Stimulated activated CD4-positive, alpha-beta T cell treated with anti-CD3 and anti-CD28 coated beads, Interleukin-4, amount 100 ng/mL, for 4 hours (primary cell): ENCODE data around the gene INPP5A.
"Not testable (repeated sequence)": the region's sequence is repeated elsewhere in the genome, so short reads cannot be mapped to it uniquely, and the experiment has no call there.

ENCODE experiments used
- DNase-seq, 2 experiments: peaks; one replicate each; pipeline ENCODE4 v3.0.0-alpha.2; 2020

Gene INPP5A

DNA sequence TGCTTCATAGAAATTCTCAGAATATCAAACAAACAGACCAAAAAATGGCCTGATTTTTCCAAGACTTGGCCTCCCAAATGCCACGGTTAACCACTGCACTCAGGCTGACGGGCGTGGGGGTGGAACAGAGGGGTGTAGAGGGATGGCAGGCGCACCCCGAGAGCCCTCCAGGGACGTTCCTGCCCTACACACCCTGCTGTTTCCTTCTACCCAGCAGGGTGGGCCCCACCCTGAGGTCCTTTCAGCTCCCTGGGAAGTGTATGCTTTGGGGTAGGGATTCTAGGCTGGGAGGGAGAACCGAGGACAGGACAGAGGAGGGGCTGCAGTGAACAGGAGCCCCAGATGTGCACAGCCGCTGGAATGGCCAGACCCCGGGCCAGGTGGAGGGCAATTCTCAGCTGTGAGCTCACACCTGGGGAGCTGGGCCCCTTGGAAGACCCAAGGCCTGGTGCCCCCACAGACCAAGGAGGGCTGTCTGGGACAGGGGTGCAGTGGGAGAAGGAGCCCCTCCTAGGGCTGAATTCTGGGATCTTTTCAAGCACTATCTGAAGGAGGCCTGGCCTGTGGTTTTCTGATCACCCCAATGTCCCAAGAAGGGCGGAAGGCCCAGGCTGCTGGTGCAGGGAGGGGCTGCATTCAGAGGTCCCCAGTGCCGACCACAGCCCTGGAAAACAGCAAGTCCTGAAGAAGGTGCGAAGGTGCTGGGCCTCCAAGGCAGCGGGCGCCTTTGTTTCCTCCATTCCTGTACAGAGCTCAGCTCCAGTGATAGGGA, 32.9 kb upstream of the INPP5A start:
- DNase-seq = no peak

DNA sequence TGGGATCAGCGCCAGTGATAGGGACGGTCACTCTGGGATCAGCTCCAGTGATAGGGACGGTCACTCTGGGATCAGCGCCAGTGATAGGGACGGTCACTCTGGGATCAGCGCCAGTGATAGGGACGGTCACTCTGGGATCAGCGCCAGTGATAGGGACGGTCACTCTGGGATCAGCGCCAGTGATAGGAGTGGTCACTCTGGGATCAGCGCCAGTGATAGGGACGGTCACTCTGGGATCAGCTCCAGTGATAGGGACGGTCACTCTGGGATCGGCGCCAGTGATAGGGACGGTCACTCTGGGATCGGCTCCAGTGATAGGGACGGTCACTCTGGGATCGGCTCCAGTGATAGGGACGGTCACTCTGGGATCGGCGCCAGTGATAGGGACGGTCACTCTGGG, 32.0 kb upstream of the INPP5A start:
- not testable (repeated sequence) for DNase-seq

DNA sequence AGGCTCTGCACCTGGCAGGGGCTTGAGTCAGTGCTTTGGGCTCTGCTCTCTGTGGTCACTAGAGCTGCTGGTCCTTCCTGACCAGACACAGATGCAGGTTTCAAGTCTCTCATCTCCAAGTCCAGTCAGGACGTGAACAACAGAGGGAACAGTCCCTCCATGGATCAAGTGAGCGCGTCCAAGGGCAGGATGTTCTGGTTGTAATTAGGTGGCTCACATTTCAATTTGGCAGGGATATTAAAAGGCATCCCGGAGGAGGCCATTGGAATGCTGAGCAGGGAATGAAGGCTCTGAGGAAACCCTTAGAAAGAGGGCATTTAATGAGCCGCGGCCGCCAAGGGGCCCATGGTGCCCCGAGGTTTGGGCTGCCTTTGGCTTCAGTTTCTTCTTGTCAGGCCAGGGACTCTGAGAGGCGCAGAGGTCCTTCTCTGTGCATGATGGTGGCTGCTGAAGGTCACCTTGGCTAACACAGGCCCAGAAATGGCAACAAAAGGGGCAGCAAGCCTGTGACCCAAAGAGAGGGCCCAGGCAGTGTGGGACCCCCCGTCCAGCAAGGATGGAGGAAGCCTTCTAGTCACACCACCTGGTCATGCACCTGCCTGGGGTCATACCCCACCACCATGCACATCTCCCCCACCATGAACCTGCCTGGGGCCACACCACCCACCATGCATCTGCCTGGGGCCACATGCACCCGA, 30.7 kb upstream of the INPP5A start:
- DNase-seq = no peak

DNA sequence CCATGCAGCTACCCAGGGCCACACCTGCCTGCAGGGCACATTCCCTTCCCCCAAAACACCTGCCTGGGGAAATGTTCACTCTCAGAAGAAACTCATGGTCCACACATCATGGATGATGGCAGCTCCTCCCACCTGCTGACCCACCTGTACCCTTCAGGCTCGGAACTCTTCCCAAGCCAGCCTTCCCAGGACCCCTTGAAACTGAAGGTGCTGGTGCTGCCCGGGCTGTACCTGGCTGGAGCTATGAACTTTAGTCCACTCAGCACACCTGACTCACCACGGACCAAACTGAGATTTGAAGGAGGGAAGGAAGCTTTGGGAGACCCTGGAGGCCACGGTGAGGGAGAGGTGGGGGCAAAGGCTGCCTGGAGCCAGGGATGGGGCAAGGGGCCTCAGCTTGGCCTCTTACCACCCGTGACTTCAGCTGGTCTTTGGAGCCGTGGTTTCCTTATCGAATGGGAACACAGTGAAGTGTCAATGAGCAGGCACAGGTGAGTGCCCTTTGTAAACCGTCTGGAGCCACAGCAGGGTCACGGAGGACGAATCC, 30.1 kb upstream of the INPP5A start:
- DNase-seq = no peak

DNA sequence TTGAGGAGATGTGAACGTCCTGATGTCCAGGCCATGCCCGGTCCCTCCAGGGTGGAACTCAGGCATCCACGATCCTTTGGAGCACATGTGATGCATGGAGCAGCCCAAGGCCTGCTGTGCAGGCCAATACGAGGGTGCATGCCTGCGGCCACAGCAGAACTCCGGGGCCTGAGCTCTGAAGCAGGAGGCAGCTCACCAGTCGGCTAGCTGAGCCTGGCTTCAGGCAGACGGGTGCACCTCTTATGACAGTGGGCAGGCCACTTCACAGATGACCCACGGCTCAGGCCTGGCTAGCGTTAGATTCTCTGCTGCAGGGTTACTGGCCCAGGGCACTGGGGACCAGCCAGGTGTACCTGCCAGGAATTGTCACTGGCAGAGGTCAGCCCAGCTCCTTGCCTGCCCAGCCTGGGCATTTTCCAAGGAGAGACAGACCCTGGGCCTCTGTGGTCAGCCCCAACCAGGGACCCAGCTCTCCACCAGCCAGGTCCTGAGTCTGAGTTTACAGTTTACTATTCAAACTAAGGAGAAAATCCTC, 29.6 kb upstream of the INPP5A start:
- no peak for DNase-seq

DNA sequence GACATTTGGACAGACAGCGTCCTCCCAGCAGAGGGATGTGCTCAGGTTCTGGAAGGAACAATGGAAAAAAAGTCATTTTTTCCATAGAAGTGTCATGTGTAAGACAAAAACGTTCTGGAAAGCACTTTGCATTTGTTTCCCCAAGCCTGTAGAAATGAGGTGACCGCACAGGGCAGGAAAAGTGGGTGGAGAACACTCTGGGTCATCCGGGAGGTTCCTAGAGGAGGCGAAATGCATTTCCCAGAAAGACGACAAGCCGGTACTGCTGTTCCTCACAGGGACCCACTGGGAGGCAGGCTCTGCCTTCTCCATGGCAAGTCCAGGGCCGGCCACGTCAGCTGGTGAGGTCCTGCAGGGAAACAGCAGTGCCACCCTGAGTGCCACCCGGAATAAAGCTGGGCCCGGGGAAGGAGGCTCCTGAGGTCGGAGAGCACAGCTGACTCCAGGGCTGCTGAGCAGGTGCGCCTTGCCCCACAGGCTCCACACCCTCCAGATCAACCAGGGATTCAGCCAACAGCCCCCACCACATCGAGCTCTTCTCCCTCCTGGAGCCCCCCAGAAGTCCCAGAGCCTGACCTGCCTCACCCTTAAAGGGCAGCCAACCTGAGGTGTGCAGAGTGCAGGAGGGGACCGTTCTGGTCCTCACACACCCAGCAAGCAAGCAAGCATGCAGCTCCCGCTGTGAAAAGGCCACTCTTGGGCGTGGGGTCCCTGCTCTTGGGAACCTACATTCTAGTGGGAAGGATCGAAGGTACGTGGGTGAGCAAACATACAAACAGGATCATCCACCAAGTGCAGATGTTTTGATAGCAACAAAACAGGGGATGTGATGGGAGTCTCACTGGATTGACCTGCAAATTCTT, 28.8 kb upstream of the INPP5A start:
- no peak for DNase-seq

DNA sequence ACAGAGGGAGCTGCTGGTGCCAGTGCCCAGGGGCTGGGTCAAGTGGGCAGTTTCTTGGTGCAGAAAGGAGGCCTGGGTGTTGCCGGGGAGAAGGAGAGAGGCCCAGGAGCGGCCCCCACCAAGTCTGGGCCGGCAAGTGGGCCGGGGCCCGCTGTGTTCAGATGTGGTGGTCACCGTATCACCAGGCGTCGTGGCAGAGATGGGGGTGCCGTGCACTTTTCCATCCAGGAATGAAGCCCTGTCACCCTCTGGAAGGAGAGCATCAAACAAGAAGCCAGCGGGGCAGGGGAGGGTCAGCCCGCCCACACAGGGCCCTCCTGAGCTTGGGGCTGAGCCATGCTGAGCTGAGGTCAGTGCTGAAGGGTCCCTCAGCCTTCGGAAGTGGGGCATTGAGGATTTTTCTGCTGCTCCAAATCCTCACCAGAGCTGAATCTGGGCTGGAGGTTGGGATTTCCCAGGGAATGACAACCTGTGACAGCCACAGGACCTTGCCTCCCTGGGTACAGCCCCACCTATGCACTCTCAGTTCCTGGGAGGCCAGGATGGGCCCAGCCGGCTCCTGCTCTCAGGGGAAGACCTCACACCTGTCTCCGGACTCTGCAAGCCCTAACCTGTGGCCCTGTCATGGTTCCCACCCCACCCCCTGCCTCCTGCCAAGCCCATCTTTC, 27.9 kb upstream of the INPP5A start:
- DNase-seq = no peak

DNA sequence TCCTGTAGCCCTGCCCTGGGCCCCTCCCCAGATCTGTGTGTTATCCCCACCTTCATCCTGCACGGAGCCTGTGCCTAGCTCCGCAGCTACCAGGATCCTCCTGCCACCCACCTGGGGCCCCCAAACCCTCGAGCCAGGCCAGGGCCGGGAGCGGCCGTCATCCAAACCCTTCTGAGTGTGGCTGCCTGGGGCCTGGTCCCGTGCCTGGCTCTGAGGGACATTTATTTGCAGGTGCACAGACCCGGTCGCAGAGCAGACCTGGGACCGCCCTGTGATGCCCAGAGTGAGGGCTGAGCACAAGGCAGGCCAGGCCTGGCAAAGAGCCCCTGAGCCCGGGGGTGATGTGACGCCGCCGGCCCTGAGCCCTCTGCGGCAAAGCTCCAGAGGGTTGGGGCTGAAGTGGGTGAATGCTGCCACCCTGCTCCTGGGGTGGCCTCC, 27.4 kb upstream of the INPP5A start:
- DNase-seq = no peak

DNA sequence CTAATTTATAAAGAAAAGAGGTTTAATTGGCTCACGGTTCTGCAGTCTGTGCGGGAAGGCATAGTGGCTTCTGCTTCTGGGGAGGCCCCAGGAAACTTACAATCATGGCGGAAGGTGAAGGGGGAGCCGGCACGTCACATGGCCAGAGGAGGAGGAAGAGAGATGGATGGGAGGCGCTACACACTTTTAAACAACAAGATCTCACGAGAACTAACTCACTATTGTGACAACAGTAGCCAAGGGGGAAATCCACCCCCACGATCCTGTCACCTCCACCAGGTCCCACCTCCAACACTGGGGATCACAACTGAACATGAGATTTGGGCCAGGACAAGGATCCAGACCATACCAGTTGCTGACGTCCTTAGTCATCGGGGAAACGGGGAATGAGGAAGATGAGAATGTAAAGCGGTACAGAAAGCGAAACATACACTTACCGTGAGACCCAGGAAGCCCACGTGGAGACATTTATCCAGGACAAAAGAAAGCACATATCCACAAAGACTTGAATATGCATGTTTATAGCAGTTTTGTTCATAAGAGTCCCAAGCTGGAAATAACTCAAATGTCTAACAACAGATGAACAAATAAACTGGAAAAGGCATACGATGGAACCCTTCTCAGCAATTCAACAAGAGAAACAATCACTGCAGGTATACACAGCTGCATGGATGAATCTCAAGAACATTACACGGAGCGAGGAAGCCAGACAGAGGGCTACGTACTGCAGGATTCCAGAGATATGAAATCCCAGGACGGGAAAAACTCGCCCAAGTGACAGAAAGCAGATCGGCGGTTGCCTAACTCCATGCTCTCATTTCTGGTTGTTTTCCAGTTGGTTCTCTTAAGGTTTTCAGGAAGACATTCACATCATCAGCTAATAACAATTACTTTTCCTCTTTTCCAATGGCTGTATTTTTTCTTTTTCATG, 26.2 kb upstream of the INPP5A start:
- DNase-seq = no peak

DNA sequence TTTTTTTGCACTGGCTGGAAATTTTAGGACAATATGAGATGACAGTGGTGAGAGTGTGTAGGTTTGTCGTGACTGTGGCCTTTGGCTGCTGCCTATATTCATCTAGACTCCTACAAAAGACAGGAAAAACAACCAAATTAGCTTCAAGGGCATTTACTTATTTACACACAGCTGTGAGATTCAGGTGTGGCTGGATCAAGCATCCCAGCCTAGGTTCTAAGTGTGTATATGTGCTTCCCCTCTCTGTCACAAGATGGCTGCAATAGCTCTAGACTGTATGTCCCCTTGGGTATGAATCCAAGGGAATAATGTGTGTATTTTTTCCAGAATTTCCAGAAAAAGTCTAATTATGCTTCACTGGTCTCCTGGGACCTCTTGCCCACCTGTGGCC, 25.5 kb upstream of the INPP5A start:
- no peak for DNase-seq

DNA sequence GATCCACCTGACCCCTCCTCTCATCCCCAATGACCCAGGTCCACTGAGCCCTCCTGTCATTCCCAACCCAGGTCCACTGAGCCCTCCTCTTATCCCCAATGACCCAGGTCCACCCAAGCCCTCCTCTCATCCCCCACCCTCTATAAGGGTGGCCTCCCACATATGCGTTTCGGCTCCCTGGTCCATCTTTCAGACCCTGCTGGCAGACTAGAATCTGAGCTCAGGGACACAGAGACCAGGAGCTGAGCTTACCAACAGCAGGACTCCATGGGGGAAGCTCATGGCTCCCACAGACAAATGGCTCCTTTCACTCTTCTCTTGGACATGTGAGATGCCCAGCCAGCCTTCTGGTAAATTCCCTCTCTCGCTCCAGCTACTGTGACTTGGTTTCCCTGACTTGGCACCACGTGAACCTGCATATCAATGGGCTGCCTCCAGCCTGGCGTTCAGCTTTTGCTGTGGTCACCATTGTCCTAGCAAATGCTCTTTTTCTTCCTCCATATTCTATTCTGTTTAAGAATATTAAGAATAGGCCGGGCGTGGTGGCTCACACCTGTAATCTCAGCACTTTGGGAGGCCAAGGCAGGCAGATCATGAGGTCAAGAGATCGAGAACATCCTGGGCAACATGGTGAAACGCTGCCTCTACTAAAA, 24.8 kb upstream of the INPP5A start:
- DNase-seq = no peak

DNA sequence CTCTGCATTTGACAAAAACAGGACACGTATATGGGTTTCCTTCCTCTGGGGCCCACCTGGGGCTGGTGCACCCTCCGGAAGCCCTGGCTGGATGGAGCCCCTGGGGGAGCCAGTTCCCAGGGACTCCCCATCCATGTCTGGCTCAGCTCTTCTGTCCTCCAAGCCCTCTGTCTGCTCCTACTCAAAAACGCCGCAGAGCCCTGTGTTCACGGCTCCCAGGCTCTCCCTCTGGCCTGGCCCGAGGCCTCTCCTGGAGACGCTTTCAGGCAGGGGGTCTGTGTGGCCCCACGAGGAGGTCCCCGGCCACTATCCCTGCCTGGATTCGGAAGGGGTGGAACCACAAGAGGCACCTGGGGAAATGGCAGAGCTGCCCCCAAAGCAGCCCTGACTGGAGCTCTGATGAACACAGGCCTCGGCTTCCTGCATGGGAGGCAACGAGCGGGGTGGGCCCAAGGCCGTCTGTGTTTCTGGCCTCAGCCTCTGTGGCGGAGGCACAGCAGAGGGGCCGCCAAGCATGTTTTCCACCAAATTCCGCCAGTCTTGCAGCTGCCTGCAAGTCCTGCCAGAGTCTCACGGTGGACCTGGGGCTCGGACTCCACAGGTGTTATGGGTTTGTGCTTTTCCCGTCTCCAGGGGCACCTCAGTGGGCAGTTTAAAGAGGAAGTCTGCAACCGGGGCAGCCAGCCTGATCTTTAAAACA, 22.6 kb upstream of the INPP5A start:
- no peak for DNase-seq

DNA sequence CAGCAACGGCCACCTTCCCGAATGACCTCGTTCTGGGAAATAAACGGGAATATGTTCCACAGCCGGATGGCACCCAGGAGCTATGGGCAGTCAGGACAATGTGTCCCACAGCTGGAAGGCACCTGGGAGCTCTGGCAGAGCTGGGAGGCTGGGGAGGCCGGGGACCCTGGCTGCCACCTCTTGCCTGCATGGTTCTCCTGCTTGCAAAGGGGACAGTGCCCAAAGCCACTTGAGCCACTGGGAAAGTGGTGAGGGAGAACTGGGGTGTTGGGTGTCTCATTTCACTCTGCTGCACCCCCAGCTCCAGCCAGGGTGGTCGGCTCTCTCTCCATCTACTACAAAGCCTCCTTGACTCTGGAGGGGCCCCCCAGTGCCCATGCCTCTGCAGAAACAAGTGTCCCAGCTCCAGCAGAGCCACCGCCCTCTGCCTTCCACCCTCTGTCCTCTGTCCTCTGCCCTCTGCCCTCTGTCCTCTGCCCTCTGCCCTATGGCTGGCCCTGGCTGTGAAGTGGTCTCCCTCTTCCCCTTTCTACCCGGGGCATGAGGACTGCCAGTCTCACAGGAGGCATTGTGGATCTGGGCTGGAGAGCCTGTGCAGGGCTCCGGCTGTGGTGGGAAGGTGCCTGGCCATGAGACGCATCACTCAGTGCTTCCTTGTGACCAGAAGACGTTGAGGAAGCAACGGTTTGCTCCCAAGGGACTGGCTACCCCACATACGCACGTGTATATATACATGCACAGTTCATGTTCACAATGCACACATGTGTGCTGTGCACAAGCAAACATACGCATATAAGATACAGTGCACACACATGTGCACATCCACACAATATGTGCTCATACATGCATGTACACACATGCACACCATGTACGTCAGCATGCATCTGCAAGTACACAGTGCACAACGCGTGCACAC, 21.5 kb upstream of the INPP5A start:
- DNase-seq = no peak

DNA sequence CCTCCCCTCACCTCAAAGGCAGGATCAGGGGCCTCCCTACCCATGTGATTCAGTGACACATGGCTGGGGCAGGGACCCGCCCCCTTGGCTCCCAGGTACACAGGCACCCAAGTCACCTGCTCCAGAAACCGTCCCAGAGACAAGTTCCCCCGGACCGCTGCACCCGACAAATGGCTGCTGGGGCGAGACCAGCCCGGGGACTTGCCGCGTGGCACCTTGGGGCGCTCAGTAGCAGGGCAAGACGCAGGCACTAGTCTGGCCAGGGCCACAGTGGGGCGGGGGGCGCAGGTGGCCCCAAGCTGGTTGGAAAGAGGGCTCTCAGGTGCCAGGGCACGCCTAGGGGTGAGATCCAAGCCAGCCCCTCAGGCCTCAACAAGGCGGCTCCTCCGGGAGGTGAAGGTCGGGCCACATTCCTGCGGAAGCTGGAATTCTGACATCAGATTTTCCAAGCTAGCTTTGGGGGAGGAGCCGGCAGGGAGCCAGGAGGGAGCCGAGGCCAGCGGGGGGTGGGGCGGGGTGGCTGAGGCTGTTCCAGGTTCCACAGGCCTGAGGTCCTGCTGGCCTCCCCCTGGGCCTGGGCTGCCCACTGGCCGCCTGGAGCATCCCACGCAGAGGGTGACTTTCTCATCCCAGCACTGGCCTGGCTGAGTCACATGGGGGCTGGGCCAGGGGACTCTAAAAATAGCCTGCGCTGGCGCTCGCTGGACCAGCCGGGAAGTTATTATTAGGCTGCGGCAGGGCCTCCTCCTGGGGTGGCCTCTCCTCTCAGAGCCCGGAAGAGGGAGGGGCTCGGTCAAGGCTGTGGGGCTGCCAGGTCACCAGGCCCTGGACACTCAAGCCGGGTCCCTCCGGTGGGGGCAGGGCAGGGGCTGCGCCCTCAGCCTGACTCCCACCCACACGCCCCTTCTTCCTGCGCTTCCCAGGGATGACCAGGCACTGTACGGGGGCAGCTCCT, 20.5 kb upstream of the INPP5A start:
- no peak for DNase-seq

DNA sequence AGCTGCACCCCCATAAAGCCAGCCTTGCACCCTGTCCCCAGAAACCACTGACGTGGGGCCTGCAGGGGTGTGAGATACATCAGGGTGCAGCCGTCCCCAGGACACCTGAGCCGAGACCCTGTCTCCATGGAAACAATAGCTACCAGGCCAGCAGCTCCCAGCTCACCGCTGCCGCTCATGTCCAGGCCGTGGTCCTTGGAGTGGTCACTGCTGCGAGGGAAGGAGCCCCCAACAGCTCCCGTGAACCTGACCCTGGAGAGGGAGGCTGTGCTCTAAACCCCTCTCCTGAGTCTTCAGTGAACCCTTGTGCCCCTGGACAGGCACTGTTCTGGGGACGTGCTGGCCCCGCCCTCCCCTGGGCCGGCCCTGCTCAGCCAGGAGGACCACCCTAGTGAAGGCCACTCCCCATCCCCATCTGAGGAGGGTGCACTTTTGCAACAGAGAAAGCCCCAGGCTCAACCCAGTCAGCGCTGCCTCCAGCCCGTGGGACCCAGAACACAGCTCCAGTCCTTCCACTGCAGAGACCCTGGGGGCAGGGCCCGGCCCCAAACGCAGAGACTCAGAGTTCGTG, 19.6 kb upstream of the INPP5A start:
- DNase-seq = no peak

DNA sequence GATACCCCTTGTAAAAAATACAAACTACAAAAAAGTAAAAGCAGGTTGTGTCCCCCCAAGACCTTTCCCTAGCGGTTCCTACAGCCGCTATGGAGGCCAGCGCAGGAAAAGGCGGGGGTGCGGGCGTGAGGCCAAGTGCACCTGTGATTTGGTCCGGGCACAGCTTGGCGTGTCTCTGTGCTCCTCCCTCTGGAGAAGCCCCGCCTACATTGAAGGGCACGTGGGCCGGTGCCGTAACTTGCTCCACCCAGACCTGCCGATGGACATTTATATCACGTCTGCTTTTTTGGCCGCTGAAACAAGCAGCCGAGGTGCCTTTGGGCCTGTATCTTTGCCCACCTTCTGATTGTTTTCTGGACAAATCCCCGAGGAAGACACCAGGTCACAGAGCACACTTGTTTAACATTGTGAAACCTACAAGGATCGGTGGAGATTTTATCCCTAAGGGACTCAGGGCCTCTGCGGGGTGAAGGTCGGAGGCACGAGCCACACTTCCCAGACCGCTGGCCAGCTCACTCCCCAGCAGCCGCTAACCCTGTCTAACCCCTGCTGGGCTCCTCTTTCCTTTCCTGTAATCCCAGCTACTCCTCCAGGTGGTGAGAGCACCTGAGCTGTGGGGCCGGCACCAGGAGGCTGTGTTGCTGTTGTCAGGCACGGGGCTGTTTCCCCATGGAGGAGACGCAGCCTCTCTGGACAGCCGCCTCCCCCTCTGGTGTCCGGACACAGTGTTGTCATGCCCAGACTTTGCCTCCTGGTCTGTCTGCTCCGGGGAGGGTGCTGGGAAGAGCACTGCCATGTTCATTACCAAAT, 18.8 kb upstream of the INPP5A start:
- DNase-seq = no peak
